HepG2 (cell line): ENCODE results near the gene PGC. TPM values are rescaled to one million over a fixed set of nuclear protein-coding genes. Genes with fewer than 3 reads are reported as not detected.

Source experiments
- CEBPB ChIP-seq: IDR thresholded peaks from 2 replicates; pipeline ENCODE4 v1.6.1; 2011; ENCODE audit warnings: low read depth, low read length, improper control_type of control experiment, borderline replicate concordance
- DNMT3B ChIP-seq: conservative IDR thresholded peaks from 2 replicates; pipeline ENCODE4 v1.6.1; 2016; ENCODE audit warnings: missing biosample characterization, control low read depth
- FOXP1 ChIP-seq, 2 experiments: fragments of 450-650 bp in 1 of 2; IDR thresholded peaks; 2 replicates each; pipeline ENCODE4 v1.6.1; 2017 to 2018; ENCODE audit warnings: antibody characterized with exemption in 1 of 2
- GMEB1 ChIP-seq: sonication (generic); formaldehyde crosslinking; IDR thresholded peaks from 2 replicates; pipeline ENCODE4 v1.5.1; 2020; ENCODE audit warnings: missing genetic modification reagents, mild to moderate bottlenecking, borderline replicate concordance
- IRF2 ChIP-seq: IDR thresholded peaks from 2 replicates; pipeline ENCODE4 v1.6.1; 2018; ENCODE audit warnings: missing genetic modification reagents, missing compliant biosample characterization
- JARID2 ChIP-seq: sonication (generic); formaldehyde crosslinking; IDR thresholded peaks from 2 replicates; pipeline ENCODE4 v1.8.1; 2023; ENCODE audit warnings: missing genetic modification reagents, inconsistent platforms; ENCODE audit not compliant: insufficient replicate concordance
- NPAS2 ChIP-seq: sonication (generic); formaldehyde crosslinking; IDR thresholded peaks from 2 replicates; pipeline ENCODE4 v1.8.0; 2022; ENCODE audit warnings: mild to moderate bottlenecking, missing genetic modification reagents, borderline replicate concordance
- NR2F1 ChIP-seq, 2 experiments: fragments of 450-650 bp in 1 of 2; formaldehyde crosslinking in 1 of 2; IDR thresholded peaks; 2 replicates each; pipeline versions ENCODE4 v1.5.0 to v1.6.1; 2016 to 2020; ENCODE audit warnings: mild to moderate bottlenecking in 1 of 2, missing compliant biosample characterization in 1 of 2, missing genetic modification reagents in 1 of 2, moderate library complexity in 1 of 2
- PRMT3 ChIP-seq: sonication (generic); formaldehyde crosslinking; IDR thresholded peaks from 2 replicates; pipeline ENCODE4 v1.8.1; 2022; ENCODE audit warnings: low read depth, mild to moderate bottlenecking, moderate library complexity, missing genetic modification reagents, borderline replicate concordance
- SOX5 ChIP-seq: IDR thresholded peaks from 2 replicates; pipeline ENCODE4 v1.6.1; 2016; ENCODE audit warnings: borderline replicate concordance
- TAF1 ChIP-seq: sonication (generic); formaldehyde crosslinking; IDR thresholded peaks from 2 replicates; pipeline ENCODE4 v1.4.0; 2020; ENCODE audit warnings: missing genetic modification reagents
- ZNF264 ChIP-seq: sonication (generic); formaldehyde crosslinking; IDR thresholded peaks from 2 replicates; pipeline ENCODE4 v1.4.0; 2020; ENCODE audit warnings: missing genetic modification reagents
- ZNF275 ChIP-seq: sonication (generic); formaldehyde crosslinking; IDR thresholded peaks from 2 replicates; pipeline ENCODE4 v1.8.0; 2022; ENCODE audit warnings: missing genetic modification reagents, mild to moderate bottlenecking, inconsistent platforms, borderline replicate concordance
- ZNF33B ChIP-seq: sonication (generic); formaldehyde crosslinking; IDR thresholded peaks from 2 replicates; pipeline ENCODE4 v1.5.1; 2020; ENCODE audit warnings: mild to moderate bottlenecking, missing genetic modification reagents
- ZNF501 ChIP-seq: sonication (generic); formaldehyde crosslinking; IDR thresholded peaks from 2 replicates; pipeline ENCODE4 v1.5.1; 2020; ENCODE audit warnings: mild to moderate bottlenecking, moderate library complexity, missing genetic modification reagents
- ZNF546 ChIP-seq: sonication (generic); formaldehyde crosslinking; conservative IDR thresholded peaks from 2 replicates; pipeline ENCODE4 v1.8.1; 2023; ENCODE audit warnings: mild to moderate bottlenecking, missing genetic modification reagents
- ZNF704 ChIP-seq: sonication (generic); formaldehyde crosslinking; IDR thresholded peaks from 2 replicates; pipeline ENCODE4 v1.8.1; 2023; ENCODE audit warnings: mild to moderate bottlenecking, inconsistent platforms, moderate library complexity, missing genetic modification reagents, borderline replicate concordance
- polyA plus RNA-seq, 8 experiments: library from polyadenylated mRNA; depleted of rRNA in 3 of 8; stranded (reverse) in 7 of 8; unstranded in 1 of 8; fragments of >200 nt; fragmentation: Illumina TruSeq in 4 of 8; extraction: Trizol in 4 of 8; gene quantifications; 2 replicates each; pipeline versions ENCODE4 v1.2.1 to v1.2.3, GENCODE V29; 2011 to 2016; ENCODE audit warnings: low read depth in 4 of 8, missing spikeins in 1 of 8, mixed read lengths in 1 of 8; ENCODE audit not compliant: insufficient read depth in 1 of 8
- total RNA-seq, 5 experiments: library from RNA; depleted of rRNA; stranded (reverse); fragments of >200 nt; fragmentation: Illumina TruSeq; extraction: Trizol; gene quantifications; 2 replicates each; pipeline ENCODE4 v1.2.3, GENCODE V29; 2016; ENCODE audit warnings: low read depth in 1 of 5
- TF ChIP-seq, protein P1 (sequence below): IDR thresholded peaks from 2 replicates; pipeline ENCODE4 v1.6.1; 2018; ENCODE audit warnings: missing genetic modification reagents, mild to moderate bottlenecking, missing compliant biosample characterization
- TF ChIP-seq, protein P2 (sequence below): sonication (generic); formaldehyde crosslinking; IDR thresholded peaks from 2 replicates; pipeline ENCODE4 v1.5.0; 2020; ENCODE audit warnings: mild to moderate bottlenecking, missing genetic modification reagents
- TF ChIP-seq, protein P3 (sequence below): sonication (generic); formaldehyde crosslinking; IDR thresholded peaks from 2 replicates; pipeline ENCODE4 v1.4.0; 2020; ENCODE audit warnings: mild to moderate bottlenecking, missing genetic modification reagents

Gene PGC
- total and polyA plus RNA-seq, 2 of the 13 experiments (the other 11 are each of a cell fraction or from before 2014, with no cell fraction given), result 426 to 502 TPM

GRCh38 chr6:41747256-41748101 lies at the start of gene PGC (continued):
- TF ChIP-seq JARID2 (CRISPR knock-in tag) (no peak), ZNF275 (CRISPR knock-in tag) (0 out of 2 replicates have a peak, but pooled peaks have one; percentile 23), ZNF704 (CRISPR knock-in tag) (no peak), SOX5 (CRISPR knock-in tag) (peak; percentile 93), FOXP1 (IDR thresholded peaks at IDR 0.05) (0 out of 2 replicates have a peak, but pooled peaks have one; percentile 36), FOXP1 (CRISPR knock-in tag; IDR thresholded peaks at IDR 0.05) (peak; percentile 76; the same call in 1 of the 2 replicates), ZNF264 (CRISPR knock-in tag) (peak; percentile 99), NPAS2 (CRISPR knock-in tag) (0 out of 2 replicates have a peak, but pooled peaks have one; percentile 30), ZNF33B (CRISPR knock-in tag) (peak; percentile 75; the same call in 1 of the 2 replicates), CEBPB (peak; percentile 99), PRMT3 (no peak), DNMT3B (CRISPR knock-in tag) (peak; percentile 91), ZNF546 (no peak), NR2F1 (CRISPR knock-in tag; IDR thresholded peaks at IDR 0.05) (peak; percentile 13 to 65; a peak in 3 of 4 replicates), TAF1 (CRISPR knock-in tag) (peak; percentile 55; the same call in 1 of the 2 replicates), ZNF501 (CRISPR knock-in tag) (no peak; the same call in 1 of the 2 replicates), GMEB1 (CRISPR knock-in tag) (peak; percentile 66; the same call in 1 of the 2 replicates), IRF2 (CRISPR knock-in tag) (peak; percentile 72; the same call in 1 of the 2 replicates)
- TF ChIP-seq, protein P1, sequence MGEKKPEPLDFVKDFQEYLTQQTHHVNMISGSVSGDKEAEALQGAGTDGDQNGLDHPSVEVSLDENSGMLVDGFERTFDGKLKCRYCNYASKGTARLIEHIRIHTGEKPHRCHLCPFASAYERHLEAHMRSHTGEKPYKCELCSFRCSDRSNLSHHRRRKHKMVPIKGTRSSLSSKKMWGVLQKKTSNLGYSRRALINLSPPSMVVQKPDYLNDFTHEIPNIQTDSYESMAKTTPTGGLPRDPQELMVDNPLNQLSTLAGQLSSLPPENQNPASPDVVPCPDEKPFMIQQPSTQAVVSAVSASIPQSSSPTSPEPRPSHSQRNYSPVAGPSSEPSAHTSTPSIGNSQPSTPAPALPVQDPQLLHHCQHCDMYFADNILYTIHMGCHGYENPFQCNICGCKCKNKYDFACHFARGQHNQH (CRISPR knock-in tag), result peak; percentile 54; the same call in 1 of the 2 replicates
- TF ChIP-seq, protein P2, sequence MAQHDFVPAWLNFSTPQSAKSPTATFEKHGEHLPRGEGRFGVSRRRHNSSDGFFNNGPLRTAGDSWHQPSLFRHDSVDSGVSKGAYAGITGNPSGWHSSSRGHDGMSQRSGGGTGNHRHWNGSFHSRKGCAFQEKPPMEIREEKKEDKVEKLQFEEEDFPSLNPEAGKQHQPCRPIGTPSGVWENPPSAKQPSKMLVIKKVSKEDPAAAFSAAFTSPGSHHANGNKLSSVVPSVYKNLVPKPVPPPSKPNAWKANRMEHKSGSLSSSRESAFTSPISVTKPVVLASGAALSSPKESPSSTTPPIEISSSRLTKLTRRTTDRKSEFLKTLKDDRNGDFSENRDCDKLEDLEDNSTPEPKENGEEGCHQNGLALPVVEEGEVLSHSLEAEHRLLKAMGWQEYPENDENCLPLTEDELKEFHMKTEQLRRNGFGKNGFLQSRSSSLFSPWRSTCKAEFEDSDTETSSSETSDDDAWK, result no peak
- TF ChIP-seq, protein P3, sequence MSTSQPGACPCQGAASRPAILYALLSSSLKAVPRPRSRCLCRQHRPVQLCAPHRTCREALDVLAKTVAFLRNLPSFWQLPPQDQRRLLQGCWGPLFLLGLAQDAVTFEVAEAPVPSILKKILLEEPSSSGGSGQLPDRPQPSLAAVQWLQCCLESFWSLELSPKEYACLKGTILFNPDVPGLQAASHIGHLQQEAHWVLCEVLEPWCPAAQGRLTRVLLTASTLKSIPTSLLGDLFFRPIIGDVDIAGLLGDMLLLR (CRISPR knock-in tag), result peak; percentile 18; the same call in 1 of the 2 replicates
